Activated CD4-positive, alpha-beta T cell treated with anti-CD3 and anti-CD28 coated beads for 1 hour (primary cell): Measurements from ENCODE around the gene CYB5R2.

Source experiments
- DNase-seq: peaks from one replicate; pipeline ENCODE4 v3.0.0-alpha.2; 2020

The CYB5R2 gene

DNA sequence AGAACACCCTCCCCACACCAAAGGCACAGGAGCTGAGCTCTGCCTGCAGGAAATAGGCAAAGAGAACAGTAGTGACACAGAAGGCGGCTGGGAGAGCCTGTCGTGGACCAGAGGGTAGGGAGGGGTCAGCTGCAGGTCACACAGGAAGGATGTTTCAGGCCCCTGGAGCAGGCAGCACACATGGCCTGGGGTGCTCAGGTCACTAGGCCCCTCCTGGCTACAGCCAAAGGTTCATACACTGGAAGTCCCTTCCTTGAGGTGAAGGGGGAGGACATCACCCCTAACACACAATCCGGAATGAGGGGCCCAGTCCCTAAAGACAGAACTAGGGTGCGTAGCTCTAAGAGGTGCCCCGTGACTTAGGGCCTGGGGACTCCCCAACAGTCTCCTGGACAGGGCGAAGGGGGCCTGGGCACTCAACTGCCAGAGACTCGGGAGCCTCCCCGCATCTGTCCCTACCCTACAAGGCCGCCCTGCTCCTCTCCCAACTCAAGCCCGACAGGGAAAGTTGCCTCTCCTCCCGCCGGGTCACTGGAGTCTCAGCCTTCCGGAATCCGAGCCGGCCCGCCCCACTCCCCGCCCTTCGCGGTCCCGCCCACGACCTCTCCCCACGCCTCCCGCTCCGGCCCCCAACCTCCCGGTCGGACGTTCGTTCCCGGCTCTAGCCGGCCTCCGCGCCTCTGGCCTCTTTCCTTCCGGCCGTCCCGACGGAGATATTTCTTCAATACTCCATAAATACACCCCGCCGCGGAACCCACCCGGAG, at the start of gene CYB5R2:
Gene CYB5R2, minus strand, starts transcription at position 541 of the 764 bp plus-strand sequence. CDS start 675 bp downstream, outside the sequence.
- no peak for DNase-seq

DNA sequence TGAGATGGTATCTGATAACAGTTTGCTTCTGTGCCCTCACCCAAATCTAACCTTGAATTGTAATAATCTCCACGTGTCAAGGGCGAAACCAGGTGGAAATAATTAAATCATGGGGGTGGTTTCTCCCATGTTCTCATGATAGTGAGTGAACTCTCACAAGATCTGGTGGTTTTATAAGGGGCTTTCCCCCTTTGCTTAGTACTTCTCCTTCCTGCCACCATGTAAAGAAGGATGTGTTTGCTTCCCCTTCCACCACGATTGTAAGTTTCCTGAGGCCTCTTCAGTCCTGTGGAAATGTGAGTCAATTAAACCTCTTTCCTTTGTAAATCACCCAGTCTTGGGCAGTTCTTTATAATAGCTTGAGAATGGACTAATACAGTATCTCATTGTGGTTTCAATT, 41.5 kb upstream of the CYB5R2 start:
- DNase-seq: no peak

DNA sequence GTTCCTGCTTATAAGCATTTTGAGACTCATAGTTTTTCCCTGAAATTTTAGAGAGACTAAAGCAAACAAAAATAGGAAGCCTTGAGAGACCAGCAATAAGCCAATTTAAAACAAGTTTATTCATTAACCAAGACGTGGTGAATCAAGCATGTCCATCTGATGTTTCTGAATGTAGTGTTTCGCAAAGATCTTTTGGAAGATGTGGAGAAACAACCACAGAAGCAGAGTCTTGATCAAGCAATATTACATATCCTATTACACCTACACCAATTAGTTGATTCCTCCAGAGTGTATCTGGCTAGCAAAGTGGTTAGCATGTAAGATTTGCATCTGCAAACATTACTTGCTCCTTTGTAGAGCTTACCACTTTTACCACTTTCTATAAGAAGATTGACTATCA, 33.1 kb upstream of the CYB5R2 start, which contains the start of gene OVCH2:
Gene OVCH2, minus strand, starts transcription at position 101 of the 400 bp plus-strand sequence. Its CDS starts 83 bp downstream, at position 18.
- DNase-seq: no peak

DNA sequence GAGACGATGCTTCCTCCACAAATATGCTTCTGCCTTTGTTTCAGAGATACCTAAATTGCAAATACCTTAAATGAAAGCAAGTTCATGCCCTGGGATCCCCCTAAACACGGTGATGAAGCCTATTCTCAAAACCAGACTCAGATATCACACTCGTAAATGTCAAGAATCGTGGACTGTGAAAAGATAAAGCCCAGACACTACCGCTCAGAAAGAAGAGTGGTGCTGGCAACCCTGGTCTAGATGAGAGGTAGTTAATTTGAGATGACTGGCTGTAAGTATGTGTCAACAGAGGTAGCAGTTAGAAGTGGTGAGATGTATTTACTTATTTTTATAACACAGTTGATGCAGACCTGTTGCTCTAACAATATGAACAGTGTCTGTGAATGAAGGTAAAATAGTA, 30.4 kb upstream of the CYB5R2 start:
- no peak for DNase-seq

DNA sequence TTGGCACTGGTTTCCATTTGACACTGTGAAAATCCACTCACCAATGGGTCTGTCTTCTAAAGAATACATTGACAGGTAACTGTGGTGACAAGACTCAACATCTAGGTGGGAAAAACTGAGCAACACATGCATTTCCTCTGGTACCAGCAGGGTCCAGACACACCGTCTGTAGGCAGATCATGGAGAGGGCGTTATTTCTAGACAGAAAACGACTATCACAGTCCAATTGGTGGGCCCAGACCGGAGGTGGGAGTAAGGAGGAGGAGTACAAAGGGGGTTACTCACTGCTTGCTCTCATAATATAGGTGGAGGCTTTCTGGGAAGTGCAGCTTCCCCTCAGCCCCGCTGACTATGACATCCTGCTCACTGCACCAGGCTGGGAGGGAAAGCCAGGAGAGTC, 23.1 kb upstream of the CYB5R2 start:
- DNase-seq: no peak

DNA sequence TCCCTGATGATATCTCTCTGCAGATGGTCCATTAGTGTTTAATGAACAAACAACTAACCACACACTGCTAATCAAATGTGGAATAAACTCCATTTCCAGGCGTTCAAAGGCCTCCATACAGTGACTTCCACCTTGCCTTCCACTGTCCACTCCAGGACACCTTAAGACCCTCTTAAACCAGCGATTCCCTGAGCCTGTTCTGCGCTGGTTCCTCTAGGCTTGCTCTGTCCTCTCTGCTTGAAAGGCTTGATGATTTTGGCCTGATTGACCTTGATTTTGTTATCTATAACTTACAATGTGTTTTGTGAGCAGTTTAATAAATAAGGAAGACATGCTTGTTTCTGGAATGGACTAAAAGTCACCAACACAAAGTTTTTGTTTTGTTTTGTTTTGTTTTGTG, 20.9 kb upstream of the CYB5R2 start:
- DNase-seq: no peak

DNA sequence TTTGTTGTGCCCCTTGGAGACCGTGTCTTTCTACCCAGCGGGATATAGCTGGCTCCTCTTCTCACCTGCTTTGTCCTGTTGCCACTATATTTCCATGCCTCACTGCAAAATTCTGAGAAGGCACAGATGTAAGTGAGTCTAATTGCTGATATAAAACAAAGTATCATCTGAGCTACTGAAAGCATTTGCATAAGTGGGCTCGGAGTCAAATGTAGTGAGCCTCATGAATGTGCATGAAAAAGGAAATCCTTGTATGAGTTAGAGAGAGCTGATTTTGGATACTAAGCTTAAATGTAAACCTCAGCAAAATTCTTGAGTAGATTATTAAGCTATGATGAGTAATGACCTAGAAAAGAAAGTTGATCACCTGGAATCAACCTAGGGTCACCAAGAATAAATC, 19.1 kb upstream of the CYB5R2 start:
- no peak for DNase-seq

DNA sequence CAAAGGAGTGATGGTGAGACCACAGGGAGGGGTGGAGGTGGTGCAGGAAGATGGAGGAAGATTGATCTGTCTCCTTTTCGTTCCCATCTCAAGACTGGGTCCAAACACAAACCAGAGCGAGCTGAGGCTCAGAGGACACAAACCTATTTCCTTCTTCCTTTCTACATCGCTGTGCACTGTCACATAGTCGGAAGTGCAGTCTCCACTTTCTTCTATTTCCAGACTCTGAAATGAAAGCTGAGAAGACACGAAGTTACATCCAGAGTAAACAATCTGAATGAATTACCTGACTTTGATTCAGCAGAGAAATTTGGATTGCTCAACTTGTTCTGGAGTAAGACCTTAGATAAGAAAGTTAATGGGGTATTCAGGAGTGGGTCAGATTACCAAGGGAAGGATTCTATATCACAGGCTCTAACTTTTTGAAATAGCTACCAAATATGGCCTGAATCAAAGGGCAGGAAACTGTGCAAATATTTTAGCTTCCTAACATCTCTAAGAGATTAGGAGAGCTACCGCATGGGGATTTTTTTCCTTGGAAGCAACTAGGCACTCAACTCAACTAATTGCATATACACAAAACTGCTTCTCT, 18.6 kb upstream of the CYB5R2 start:
- DNase-seq: no peak

DNA sequence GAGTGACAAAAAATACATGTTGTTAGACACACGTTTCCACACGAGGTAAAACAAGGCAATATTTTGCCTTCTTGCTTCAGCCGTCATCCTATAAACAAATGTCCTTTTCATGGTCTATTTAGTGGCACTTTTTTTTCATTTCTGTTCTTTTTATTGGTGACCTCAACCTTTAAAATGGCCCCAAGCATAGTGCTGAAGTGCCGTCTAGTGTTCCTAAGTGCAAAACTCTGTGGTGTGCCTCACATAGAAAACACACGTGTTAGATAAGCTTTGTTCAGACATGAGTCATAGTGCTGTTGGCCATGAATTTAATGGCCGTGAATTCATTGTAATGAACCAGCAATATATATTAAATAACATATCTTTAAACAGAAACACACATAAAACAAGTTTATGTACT, 17.3 kb upstream of the CYB5R2 start:
- no peak for DNase-seq

DNA sequence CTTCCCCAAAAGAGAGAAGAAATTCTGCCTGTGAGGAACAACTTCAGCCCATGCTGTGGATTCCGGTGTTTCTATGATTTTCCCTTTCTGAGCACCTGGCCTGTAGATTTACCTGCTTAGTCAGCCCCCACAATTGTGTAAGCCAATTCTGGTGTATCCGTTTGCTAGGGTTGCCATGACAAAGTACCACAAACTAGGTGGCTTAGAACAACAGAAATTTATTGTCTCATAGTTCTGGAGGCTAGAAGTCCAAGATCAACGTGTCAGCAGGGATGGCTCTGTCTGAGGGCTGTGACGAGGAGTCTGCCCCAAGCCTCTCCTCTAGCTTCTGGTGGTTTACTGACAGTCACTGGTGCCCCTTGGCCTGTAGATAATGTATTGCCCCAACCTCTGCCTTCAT, 15.9 kb upstream of the CYB5R2 start:
- DNase-seq: no peak

DNA sequence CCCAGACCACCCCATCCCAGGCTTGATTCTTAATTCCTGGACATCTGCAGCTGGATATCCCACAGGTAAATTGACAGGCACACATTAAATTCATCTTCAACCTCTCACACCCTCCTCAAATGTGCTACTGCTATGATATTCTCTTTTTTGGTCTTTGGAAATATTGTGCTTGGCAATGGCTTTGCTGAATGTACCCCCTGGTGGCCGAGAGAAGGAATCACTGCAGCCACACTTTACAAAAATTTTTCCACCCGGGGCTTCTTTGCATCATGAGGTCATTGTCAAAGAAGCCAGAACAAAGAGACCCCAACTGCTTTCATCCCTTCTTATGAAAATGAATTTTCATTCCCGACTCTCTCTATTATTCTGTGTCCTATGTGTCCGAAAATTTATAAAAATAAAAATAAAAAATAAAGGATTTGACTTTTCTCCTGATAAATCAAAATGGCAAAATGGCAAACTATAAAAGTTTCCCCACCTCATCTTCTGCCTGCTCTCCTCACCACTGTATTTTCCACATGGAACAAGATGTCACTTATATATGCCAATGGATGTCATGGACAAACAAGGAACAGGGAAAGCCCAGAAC, 15.0 kb upstream of the CYB5R2 start:
- DNase-seq: no peak

DNA sequence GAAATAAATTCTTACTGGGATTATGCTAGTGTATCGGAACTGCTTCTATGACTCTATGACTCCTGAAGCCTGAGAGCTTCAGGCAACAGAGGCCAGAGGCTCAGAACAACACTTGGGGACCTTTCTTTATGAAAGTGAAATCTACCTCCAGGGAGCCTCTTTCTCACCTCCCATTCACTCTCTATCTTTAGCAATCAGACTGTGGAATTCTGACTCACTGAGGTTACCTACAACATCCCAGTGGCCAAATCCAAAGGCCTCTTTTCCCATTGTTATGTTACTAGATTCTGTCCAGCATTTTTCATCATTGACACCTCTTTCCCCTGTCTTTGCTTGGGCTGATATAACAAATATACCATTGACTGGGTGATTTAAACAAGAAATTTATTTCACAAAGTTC, 14.1 kb upstream of the CYB5R2 start:
- no peak for DNase-seq

DNA sequence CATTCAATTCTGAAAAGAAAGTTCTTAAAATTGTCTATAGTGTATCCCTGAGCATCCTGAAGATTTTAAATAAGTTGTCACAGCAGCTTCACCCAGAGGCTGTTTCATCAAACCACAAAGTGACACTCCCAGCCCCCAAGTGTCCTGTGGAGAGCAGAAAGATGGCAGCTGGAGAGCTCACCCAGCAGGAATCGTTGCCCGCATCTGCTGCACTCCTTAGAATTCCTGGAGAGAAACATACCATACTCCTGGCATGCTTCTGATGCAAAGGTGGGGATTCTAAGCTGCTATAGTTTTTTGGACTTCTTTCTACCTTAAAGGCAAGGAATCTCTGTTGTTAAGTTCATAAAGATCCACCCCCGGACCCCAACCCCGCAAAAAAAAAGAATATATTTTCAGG, 13.5 kb upstream of the CYB5R2 start:
- DNase-seq: no peak

DNA sequence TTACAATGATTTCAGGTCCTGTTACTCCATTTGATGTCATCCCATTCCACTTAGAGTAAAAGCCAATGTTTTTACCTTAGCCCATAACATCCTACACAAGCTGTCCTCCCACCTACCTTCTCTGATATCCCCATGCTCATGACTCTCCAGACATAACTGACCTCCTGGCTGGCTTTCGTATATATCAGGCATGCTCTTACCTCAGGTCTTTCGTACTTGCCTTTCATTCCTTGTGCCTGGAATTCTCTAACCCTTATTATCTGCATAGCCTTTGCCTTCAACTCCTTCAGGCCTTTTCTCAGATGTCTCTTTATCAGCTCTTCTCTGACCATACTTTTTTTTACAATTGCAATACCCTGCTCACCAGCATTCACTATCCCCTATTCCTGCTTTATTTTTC, 10.3 kb upstream of the CYB5R2 start:
- DNase-seq: no peak

DNA sequence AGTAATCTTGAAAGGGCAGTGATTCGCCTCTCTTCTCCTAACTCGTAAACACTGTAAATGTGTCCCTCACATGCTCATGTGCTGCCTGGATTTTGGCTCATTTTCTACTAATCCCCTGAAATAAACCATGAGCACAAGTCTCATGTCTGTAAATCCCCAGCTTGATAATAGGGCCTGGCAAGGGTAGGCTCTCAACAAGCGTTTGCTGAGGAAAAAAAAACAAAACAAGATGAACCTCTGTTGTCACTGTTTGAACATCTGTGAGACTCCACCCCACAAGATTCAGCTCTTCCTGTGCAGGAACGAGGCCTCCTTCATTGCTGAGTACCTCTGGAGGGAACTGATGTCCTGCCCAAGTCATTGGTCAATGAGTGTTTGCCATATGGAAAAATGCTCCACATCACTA, 4.5 kb upstream of the CYB5R2 start:
- DNase-seq: no peak

DNA sequence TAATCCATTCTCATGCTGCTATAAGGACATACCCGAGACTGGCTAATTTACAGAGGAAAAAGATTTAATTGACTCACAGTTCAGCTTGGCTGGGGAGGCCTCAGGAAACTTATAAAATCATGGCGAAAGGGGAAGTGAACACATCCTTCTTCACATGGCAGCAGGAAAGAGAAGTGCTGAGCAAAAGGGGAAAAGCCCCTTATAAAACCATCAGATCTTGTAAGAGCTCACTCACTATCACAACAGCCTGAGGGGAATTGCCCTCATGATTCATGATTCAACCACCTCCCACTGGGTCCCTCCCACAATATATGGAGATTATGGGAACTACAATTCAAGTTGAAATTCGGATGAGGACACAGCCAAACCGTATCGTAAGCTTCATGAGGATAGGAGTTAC, 3.8 kb upstream of the CYB5R2 start:
- no peak for DNase-seq

DNA sequence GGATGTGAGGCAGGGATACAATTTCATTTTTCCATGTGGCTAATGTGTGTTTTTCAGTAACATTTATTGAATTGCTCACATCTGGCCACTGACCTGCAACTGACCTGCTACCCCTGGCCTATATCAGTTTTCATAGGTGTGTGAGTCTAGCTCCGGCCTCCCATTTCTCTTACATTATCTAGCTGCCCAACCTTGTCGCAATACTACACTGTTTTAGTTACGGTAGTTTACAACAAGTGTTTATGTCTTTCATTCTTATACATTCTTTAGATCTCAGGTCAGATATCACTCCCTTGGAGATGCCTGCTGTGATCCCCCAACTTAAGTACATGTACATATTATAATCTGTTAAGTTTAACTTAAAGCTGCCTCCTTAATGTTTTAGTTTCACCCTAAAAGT, 2.3 kb upstream of the CYB5R2 start:
- DNase-seq: no peak

DNA sequence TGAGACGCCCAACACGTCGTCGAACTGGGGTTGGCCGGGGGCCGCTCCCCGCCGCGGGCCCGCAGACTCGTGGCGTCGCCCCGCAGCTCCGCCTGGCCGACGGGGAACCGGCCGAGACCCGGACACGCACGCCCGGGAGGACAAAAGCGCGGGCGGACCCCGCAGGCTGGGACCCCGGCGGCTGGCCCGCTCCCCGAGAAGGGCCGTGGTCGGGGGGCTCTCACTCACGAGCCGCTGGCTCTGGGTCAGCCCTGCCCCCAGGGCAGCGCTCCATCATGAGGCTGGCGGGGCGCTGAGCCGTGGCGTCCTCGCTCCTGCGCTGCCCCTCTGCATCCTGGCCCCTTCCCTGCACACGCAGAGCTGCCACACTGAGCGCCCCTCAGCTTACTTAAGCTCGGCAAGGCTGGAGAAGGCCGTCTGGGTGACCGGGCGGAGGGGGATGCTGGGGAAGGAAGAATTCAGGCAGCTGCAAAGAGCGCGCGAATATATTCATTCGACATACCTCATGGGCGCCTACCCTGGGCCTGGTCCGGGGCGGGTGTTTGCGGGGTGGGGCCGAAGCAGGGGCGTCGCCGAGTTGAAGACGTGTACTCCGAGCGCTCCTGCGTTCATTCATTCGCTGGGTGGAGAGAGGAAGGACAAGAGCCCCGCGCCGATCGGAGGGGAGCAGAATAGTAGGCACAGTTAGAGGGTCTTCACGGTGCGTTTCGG, 579 bp upstream of the CYB5R2 start:
- no peak for DNase-seq

DNA sequence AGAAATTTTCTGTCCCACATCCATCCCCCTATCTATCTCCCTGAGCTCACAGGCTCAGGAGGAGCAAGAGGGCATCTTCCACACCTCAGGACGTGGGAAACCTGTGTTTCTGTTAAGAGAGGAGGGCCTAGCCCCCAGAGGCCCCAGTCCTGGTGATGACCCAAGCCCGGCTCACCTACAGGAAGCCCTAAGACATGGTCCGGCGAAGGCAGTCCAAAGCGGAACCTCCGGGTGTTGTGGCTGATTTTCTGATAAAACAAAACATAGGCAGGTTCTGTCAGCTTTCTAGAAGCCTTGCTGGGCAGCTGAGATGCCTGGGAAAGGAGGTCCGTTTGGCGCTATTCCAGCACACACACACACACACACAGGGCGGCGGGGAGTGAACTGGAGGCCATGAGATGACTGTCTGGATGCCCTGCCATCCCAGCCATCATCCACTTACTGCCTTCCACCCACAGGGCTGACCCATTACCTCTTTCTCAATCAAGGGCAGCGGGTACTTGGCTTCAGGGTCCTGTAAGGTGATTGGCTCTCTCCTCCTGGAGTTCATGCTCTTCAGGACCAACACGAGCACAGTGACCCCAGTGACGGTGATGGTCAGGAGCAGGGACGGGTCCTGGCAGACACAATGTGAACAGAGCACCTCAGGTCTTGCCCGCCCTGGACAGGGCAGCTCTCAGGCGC, 882 bp downstream of the CYB5R2 start:
- DNase-seq: no peak

DNA sequence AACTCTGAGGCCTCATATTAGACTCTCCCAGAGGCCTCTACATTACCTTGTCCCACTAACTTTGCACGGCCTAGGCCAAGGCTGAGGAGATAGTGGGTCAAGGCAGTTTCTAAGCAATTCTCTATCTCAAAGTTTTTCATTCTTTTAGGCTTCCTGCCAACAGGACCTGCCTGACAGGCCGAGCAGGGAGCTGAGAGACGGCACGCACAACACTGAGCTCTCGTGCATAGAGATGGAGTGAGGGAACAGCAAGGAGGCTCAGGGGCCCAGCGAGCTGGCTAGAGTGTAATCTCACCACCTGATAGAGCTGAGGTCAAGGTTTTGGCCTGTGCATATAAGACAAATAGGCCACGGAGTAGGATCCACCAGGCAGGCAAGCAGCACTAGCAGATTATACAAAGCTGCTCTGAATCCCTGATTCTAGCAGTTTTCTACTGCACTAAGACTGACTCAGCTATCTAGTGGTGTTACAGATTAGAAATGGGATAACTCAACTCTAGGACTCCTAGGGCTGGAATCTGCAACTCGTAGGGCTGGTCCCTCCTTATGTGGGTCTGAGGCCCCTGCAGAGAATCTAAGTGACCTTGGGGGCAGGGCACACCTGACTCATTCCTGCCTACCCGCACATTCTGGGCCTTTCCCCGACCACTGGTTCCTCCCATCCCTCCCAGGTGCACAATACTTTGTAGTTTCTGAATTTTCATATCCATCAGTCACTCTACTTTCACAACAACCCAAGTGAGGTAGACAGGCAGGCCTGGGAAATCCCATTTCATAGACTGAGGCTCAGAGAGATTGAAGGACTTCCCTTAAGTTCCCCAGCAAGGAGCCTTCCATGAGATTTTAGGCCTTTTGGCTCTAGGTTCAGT, 1.7 kb downstream of the CYB5R2 start:
- DNase-seq: no peak

DNA sequence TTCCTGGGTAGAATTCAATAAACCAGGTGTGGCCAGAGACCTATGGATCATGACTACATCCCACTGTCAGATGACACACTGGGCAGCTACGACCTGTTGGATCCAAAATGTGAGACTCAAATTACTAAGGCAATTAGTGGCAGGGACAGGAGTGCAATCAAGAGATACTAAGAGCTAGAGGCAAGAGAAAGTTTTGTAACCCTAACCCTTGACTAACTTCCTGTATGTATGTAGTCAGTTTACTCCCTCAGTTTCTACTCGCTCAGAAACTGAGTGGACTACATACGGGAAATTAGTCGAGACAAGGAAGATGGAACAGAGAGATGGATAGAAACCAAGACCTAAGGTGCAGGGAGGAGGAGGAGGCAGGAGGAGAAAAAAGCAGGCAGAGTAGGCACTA, 2.7 kb downstream of the CYB5R2 start:
- no peak for DNase-seq

DNA sequence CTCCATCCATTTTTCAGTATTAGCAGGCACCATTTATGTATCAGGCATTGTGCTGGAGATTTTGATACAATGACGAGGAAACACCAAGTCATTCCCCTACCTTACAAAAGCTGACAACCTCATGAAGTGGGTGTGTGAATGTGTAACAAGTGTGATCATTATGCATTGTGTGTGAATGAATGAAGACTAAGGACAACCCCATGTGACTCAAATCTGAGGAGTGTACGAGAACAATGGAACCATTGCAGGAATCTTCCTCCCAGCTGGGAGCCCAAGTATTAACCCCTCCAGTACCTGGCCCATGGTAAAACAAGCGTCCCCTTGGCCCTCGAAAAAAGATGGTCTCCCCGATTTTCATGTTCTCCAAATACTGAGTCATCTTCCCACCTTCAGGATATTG, 4.4 kb downstream of the CYB5R2 start:
- no peak for DNase-seq
